ENCODE measurements around the gene OR6P1.

DNA sequence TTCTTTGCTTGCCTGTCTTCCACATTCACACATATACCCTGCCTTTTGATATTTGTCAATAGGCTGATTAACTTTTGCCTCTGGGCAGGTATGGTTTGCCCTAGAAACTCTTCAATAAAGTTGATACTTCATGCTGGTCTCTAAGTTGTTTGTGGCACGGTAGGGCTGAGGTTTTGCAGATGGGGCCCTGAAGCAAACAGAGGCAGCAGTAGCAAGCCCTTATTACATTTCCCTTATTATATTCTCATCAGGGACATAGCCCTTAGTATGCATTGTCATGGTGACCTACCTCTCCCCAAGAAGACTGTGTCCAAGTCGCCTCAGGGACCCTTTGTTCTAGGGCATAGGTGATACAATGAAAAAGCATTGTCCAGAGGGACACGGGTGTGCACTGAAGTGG lies at the start of gene OR6P1:
- TF ChIP-seq, protein P1, sequence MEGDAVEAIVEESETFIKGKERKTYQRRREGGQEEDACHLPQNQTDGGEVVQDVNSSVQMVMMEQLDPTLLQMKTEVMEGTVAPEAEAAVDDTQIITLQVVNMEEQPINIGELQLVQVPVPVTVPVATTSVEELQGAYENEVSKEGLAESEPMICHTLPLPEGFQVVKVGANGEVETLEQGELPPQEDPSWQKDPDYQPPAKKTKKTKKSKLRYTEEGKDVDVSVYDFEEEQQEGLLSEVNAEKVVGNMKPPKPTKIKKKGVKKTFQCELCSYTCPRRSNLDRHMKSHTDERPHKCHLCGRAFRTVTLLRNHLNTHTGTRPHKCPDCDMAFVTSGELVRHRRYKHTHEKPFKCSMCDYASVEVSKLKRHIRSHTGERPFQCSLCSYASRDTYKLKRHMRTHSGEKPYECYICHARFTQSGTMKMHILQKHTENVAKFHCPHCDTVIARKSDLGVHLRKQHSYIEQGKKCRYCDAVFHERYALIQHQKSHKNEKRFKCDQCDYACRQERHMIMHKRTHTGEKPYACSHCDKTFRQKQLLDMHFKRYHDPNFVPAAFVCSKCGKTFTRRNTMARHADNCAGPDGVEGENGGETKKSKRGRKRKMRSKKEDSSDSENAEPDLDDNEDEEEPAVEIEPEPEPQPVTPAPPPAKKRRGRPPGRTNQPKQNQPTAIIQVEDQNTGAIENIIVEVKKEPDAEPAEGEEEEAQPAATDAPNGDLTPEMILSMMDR (IDR thresholded peaks at IDR 0.05), result no peak
- no peak for TF ChIP-seq POLR2A (IDR thresholded peaks at IDR 0.05)
